Panc1 (cell line): ENCODE results near the gene CAPN10. TPM values are rescaled to one million over a fixed set of nuclear protein-coding genes. Genes with fewer than 3 reads are reported as not detected.

Source experiments
- ATAC-seq: fragments of 200-7000 bp; cut with Tn5 transposase; 2 replicates; pipeline ENCODE4 v1.9.1; 2020; ENCODE audit warnings: mild to moderate bottlenecking, moderate library complexity
- BruUV-seq: library from RNA; stranded (reverse); fragments of 400-500 nt; replicated peaks from 2 replicates; lab custom pipeline; 2021; lab: Mats Ljungman, UMichigan
- CTCF ChIA-PET: fragments of 300-600 bp; sonication (Branson Sonifier 250); formaldehyde crosslinking; loops from one replicate; lab custom pipeline; 2022; ENCODE audit warnings: antibody characterized with exemption; lab: Charles Lee
- POLR2A ChIA-PET: fragments of 300-600 bp; sonication (Branson Sonifier 250); formaldehyde crosslinking; loops from one replicate; lab custom pipeline; 2022; ENCODE audit warnings: antibody characterized with exemption; lab: Charles Lee
- DNase-seq: peaks from one replicate; pipeline ENCODE4 v3.0.0-alpha.2; 2010; ENCODE audit warnings: low read depth, low spot score
- H3K27ac ChIP-seq: 2 replicates; pipeline ENCODE4 v1.5.1; 2011; ENCODE audit warnings: mild to moderate bottlenecking, low read length, inconsistent platforms
- H3K27me3 ChIP-seq: fragments of 200-500 bp; sonication (Bioruptor generic); 2 replicates; pipeline ENCODE4 v1.6.0; 2014; ENCODE audit warnings: low read length, inconsistent platforms; ENCODE audit not compliant: control insufficient read depth, insufficient read depth
- H3K36me3 ChIP-seq: fragments of 200-500 bp; sonication (Bioruptor generic); 2 replicates; pipeline ENCODE4 v1.5.1; 2014; ENCODE audit warnings: inconsistent platforms, mild to moderate bottlenecking, low read length, moderate library complexity; ENCODE audit not compliant: control insufficient read depth, insufficient read depth
- H3K4me1 ChIP-seq: 2 replicates; pipeline ENCODE4 v1.5.1; 2011; ENCODE audit warnings: inconsistent platforms, mild to moderate bottlenecking, low read length, moderate library complexity; ENCODE audit not compliant: control insufficient read depth, insufficient read depth
- H3K4me3 ChIP-seq, 2 experiments: 2 replicates each; pipeline ENCODE4 v1.5.1; 2011 to 2012; ENCODE audit warnings: low read depth in 2 of 2, low read length in 2 of 2, mild to moderate bottlenecking in 2 of 2, inconsistent platforms in 1 of 2, moderate library complexity in 1 of 2
- H3K9me3 ChIP-seq: fragments of 200-500 bp; sonication (Bioruptor generic); 2 replicates; pipeline ENCODE4 v1.5.1; 2014; ENCODE audit warnings: low read depth, mild to moderate bottlenecking, inconsistent platforms, low read length, moderate library complexity; ENCODE audit not compliant: control insufficient read depth, insufficient read depth
- POLR2AphosphoS5 ChIP-seq: IDR thresholded peaks from 2 replicates; pipeline ENCODE4 v1.6.1; 2012; ENCODE audit warnings: mild to moderate bottlenecking, low read depth, low read length, moderate library complexity
- REST ChIP-seq, 2 experiments: IDR thresholded peaks; 2 replicates each; pipeline ENCODE4 v1.6.1; 2011 to 2012; ENCODE audit warnings: low read depth in 2 of 2, control low read depth in 1 of 2, low read length in 1 of 2, mild to moderate bottlenecking in 1 of 2, moderate library complexity in 1 of 2; ENCODE audit not compliant: insufficient read depth in 1 of 2
- SIN3A ChIP-seq: IDR thresholded peaks from 2 replicates; pipeline ENCODE4 v1.6.1; 2012; ENCODE audit warnings: low read depth, mild to moderate bottlenecking, low read length, moderate library complexity, borderline replicate concordance; ENCODE audit not compliant: insufficient read depth
- TCF7L2 ChIP-seq: IDR thresholded peaks from 2 replicates; pipeline ENCODE4 v1.6.1; 2011; ENCODE audit warnings: mild to moderate bottlenecking, low read depth, low read length, inconsistent platforms
- in situ Hi-C: cut with HindIII; loops from 2 replicates; pipeline ENCODE4 v1.10.0; 2016; ENCODE audit warnings: low sequenced_read_pairs, low pct_unique_long_range_greater_than_20kb
- intact Hi-C: fragments of 100-400 bp; cut with micrococcal nuclease; formaldehyde crosslinking; loops from one replicate; pipeline ENCODE4 v1.10.0; 2022; ENCODE audit not compliant: unreplicated experiment
- total RNA-seq: library from RNA; stranded (reverse); gene quantifications from one replicate; pipeline ENCODE4 v1.2.1, GENCODE V29; 2021; ENCODE audit not compliant: unreplicated experiment
- TF ChIP-seq, protein P1 (sequence below): fragments of 450-650 bp; IDR thresholded peaks from 2 replicates; pipeline ENCODE4 v1.5.1; 2017; ENCODE audit warnings: mild to moderate bottlenecking

The CAPN10 gene
- total RNA-seq, 1 experiment from 2014 or later, result 38.6 TPM

DNA sequence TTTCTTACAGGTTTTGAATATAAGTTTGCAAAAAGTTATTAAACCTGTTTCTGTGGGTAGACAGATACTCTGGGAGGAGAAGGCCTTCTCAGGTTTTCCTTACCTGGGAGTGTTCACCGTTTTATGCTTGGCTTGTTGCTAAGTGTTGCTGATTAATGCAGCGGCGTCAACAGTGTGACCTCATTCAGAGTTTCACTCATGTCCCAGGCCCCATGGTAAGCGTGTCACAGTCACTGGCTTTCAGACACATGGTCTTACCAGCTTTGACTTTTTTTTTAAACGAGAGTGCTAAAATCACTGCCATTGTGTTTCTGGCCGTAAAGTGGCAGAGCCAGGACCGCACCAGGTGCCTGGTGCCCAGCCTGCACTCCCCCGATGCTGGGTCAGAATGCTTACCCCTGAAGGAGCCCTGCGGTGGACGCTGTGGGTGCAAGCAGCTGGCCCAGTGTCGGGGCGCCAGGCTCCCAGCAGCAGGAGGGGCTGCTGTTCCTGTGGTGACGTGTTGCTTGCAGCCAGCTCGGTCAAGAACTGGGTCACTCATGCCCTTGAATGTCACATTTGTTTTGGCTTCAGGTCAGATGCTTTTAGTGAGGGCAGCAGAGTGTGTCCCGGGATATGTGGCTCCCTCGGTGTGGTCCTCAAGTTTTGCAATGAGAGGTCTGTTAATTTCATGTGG lies 3.5 kb downstream of the CAPN10 start:
- Histone ChIP-seq H3K27me3 (no peaks in the 10 kb centered on the region), H3K4me3 (no peak overlapping the region), H3K4me1 (peaks cover 18% of the 10 kb centered on the region), H3K9me3 (no peaks in the 10 kb centered on the region), H3K36me3 (peaks cover 5% of the 10 kb centered on the region; the same call in 1 of the 2 replicates), H3K27ac (no peak overlapping the region)
- ChIA-PET CTCF (no interaction called here), POLR2A (no interaction called here)
- ATAC-seq (no peak), DNase-seq (no peak)
- BruUV-seq, result no TSS peak
- intact Hi-C loops, result no loop called here
- TF ChIP-seq TCF7L2 (no peak), REST (IDR thresholded peaks at IDR 0.05; ENCODE audit: insufficient read depth in 1 of 2, low read depth in 2 of 2, low read length in 1 of 2) (no peak)
- in situ Hi-C loops, result no loop called here

- ChIA-PET CTCF (no interaction called here), POLR2A (no interaction called here)
- Histone ChIP-seq H3K36me3 (peaks cover under 1% of the 10 kb centered on the region; the same call in 1 of the 2 replicates), H3K4me3 (no peak overlapping the region), H3K4me1 (peaks cover 13% of the 10 kb centered on the region; the same call in 1 of the 2 replicates), H3K27ac (no peak overlapping the region), H3K27me3 (no peaks in the 10 kb centered on the region), H3K9me3 (no peaks in the 10 kb centered on the region)
- no peak for ATAC-seq
- BruUV-seq, result no TSS peak
- in situ Hi-C loops, result no loop called here
- intact Hi-C loops, result no loop called here
- DNase-seq, result no peak
- TF ChIP-seq TCF7L2, result no peak
- no peak for TF ChIP-seq REST (IDR thresholded peaks at IDR 0.05; ENCODE audit: insufficient read depth in 1 of 2, low read depth in 2 of 2, low read length in 1 of 2)
- TF ChIP-seq, protein P1, sequence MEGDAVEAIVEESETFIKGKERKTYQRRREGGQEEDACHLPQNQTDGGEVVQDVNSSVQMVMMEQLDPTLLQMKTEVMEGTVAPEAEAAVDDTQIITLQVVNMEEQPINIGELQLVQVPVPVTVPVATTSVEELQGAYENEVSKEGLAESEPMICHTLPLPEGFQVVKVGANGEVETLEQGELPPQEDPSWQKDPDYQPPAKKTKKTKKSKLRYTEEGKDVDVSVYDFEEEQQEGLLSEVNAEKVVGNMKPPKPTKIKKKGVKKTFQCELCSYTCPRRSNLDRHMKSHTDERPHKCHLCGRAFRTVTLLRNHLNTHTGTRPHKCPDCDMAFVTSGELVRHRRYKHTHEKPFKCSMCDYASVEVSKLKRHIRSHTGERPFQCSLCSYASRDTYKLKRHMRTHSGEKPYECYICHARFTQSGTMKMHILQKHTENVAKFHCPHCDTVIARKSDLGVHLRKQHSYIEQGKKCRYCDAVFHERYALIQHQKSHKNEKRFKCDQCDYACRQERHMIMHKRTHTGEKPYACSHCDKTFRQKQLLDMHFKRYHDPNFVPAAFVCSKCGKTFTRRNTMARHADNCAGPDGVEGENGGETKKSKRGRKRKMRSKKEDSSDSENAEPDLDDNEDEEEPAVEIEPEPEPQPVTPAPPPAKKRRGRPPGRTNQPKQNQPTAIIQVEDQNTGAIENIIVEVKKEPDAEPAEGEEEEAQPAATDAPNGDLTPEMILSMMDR, result no peak
- TF ChIP-seq SIN3A, result no peak
- no peak for TF ChIP-seq POLR2AphosphoS5
Observed at GRCh38 chr2:240590681-240591111, 4.2 kb downstream of the CAPN10 start.
